ENCODE results near the gene PAX7.

PAX7 gene

DNA sequence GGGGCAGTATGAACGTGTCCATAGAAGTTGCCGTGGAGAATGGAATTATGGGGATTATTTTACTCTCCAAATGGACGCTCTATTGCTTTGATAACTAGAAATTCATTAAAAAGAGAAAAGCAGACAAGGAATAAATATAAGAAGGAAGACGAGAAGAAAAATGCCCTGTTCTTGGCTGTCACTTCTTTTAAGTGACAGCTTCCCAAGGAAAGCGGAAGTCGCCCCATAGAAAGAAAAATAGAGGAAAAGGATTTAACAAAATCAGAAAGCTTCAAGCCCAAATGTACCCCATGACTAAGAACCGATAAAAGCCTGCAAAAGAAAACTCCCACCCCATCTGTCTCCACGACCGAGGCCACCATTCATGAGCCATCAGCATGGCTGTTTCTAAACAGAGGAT is 143.1 kb downstream of the PAX7 start:
- no peak overlapping the region for H3K4me3 ChIP-seq (ENCODE audit: low read depth, low read length)
- DNase-seq (ENCODE audit: low read depth), result no peak

DNA sequence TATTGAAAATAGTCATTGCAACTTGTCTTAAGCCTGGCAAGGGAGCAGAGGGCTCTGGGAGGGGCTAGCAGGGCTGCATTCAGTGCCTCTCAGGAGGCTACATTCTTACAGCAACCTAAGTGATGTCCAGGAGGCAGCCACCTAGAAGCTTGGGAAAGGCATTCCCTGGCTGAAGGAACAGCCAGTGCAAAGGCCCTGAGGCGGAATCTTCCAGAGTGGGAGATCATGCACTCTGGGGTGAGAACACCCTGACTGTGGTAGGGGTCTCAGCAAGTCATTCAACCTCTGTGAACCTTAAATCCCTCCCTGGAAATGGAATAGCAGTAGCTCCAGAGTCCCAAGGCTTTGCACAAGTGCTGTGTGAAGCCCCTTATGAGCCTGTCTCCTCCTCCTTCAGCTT is 144.7 kb downstream of the PAX7 start:
- no peak for DNase-seq (ENCODE audit: low read depth)
- H3K4me3 ChIP-seq (ENCODE audit: low read depth, low read length), result no peak overlapping the region

DNA sequence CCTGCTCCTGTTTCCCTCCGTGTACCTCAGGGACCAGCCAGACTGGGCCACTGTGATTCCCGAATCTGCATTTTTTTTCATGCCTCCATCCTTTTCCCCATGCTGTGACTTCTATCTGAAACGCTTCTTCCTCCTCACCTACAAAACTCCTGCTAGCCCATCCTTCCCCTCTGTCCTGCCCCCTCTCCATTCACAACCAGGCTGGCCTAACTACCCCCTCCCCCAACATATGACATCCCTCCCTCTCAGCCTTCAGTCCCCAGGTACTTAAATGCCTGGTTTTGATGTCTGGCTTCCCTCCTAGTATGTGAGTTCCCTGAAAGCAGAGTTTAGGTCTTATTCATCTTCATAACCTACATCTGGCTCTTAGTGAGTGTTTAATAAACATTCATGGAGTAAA is 146.1 kb downstream of the PAX7 start:
- DNase-seq (ENCODE audit: low read depth), result no peak
- H3K4me3 ChIP-seq (ENCODE audit: low read depth, low read length), result no peak overlapping the region

DNA sequence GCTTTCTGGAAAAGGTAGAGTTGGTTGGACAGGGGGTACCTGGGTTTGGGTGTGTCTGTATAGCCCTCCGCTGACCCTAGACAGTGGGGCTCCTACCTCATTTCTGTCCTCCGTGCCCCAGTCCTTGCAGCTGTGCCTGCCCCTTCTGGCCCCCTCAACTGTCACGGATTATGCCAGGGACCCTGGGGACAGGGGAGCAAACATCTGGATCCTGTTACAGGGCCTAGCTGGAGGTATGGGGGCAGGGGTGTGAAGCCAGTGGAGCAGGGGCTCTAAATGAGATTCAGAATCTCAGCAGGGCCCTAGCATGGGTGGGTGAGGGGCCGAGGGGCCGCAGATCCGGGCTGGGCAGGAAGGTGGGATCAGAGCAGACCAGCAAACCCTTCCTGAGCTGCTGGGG is 147.8 kb downstream of the PAX7 start:
- DNase-seq (ENCODE audit: low read depth), result no peak
- no peak overlapping the region for H3K4me3 ChIP-seq (ENCODE audit: low read depth, low read length)

DNA sequence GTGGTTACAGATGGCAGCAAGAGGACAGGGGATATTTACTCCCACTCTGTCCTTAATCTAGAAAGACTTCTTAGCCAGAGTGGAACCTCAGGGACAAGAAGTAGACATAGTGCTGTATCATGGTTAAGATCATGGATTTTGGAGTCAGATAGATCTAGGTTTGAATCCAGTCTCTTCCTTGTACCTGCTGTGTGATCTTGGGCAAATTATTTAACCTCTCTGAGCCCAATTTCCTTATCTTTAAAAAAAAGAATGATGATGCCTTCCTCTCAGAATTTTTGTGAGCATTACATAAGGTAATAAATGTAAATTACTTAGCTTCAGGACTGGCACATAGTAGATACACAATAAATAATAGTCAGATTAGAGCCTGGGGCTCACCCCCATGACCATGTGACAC is 150.4 kb downstream of the PAX7 start:
- DNase-seq (ENCODE audit: low read depth), result no peak
- H3K4me3 ChIP-seq (ENCODE audit: low read depth, low read length), result no peak overlapping the region

DNA sequence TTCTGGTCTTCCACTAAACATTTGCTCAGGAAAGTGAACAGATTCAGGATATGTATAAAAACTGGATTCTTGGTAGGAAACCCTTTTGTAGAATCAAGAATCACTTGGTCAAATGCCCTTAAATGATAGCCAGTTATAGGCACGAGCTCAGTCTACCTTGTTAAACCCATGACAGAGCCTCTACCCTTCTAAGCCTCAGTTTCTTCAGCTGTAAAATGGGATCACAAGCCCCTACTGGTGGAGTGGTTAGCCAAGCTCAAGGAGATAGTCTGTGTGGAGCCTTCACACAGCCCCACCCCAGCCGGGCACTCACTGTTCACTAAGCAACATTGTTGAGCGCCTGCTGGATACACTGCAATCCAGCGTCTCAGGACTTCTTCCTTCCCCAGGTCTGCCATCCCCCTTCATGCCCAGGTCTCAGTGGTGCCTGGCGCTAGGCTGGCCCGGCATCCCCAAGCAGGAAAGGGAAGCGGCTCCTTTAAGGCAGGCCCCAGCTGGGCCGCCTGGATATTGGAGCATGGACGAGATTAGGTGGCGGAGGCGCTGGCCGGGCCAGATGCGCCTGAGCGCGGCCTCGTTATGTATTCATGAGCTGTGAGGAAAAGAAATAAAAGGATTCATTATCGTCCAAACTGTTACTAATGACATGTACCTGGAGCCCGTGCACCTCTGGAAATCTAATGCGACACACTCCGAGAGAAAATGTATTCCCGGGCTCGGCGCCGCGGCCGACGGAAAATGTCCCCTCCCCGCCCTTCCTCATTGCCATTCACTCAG is 153.2 kb downstream of the PAX7 start:
- no peak for DNase-seq (ENCODE audit: low read depth)
- H3K4me3 ChIP-seq (ENCODE audit: low read depth, low read length), result no peak overlapping the region

DNA sequence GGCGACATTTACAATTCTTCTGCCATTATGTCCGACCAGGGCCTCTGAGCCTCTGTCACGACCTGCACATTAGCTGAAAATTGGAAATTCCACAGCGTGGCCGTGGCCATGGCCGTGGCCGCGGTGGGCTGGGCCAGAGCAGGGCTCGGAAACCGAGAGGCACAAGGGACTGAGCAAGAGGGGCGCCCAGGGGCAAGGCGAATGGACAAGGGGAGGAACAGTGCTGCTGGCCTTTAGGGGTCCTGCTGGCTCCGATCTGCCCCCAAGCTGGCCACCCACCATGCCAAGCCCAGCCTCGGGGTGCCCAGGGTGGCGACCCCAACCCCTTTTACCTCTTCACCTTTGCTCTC is 153.8 kb downstream of the PAX7 start:
- DNase-seq (ENCODE audit: low read depth), result no peak
- H3K4me3 ChIP-seq (ENCODE audit: low read depth, low read length), result no peak overlapping the region

DNA sequence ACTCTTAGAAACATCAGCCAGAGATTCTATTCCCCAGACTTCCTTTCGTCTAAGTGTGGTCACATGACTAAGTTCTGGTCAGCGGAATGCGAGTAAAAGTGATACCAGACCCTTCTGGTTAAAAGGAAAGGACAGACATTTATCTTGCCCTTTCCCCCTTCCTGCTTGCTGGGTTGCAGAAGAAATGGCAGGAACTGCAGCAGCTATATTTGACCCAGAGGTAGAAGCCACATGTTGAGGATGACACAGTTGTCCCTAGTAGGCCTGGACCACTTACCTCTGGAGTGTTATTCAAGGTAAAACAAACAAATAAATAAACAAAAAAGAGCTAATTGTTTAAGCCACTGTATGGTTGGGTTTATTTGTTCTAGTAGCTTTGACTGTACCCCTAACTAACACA is 155.5 kb downstream of the PAX7 start:
- H3K4me3 ChIP-seq (ENCODE audit: low read depth, low read length), result no peak overlapping the region
- DNase-seq (ENCODE audit: low read depth), result no peak

DNA sequence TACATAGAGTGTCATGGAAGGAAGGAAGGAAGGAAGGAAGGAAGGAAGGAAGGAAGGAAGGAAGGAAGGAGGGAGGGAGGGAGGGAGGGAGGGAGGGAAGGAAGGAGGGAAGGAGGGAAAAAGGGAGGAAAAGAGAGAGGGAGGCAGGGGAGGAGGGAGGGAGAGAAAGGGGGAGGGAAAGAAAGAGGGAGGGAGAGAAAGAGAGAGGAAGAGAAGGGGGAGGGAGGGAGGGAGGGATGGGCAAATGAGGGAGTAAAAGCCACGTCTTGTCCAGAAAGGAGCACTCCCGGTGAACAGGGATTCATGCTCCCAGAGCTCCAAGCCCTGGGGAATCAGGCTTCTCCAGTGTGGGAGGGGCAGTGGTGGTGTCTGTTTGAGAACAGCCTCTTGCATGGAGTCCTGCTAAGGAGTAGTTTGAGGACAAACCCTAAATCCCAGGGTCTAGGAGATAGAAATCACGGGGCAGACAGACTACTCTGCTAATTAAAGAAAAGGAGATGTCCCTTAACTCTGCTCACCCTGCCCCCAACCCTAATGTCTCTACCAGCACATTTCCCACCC is 157.3 kb downstream of the PAX7 start:
- no peak overlapping the region for H3K4me3 ChIP-seq (ENCODE audit: low read depth, low read length)
- no peak for DNase-seq (ENCODE audit: low read depth)

DNA sequence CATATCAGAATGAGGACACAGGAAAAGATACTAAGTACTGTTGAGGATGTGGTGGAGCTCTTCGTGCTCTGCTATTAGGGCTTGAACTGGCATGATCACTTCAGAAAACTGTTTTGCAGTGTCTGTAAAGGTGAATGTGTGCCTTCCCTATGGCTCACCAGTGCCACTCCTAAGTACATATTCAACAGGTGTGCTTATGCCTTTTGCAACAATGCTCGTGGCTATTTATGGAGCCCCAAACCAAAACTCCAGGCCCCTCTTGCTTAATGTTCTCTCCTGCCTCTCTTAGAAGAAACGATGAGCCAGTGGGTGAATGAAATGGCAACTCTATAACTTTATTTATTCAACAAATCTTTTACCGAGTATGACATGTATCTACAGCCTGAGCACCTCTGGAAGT is 158.6 kb downstream of the PAX7 start:
- DNase-seq (ENCODE audit: low read depth), result no peak

DNA sequence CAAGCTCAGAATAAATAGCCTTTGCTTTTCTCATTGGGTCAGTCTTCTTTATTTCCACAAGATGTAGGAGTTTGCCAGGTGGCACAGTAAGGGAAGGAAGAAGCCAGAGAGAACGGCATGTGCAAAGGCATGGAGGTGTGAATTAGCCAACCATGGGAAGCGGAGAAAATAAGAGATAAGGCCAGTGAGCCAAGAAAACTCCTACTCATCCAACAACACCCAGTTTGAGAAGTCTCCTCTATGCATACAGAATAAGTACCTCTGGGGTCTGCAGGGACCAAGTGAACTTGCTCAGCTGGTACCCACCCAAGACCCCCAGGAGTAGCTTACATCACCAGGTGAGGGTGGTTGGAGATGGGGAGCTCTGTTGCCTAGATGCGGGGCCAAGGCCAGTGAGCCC is 162.1 kb downstream of the PAX7 start:
- H3K4me3 ChIP-seq (ENCODE audit: low read depth, low read length), result no peak overlapping the region
- no peak for DNase-seq (ENCODE audit: low read depth)

More for the DNA sequence above, 158.6 kb downstream of the PAX7 start:
- H3K4me3 ChIP-seq (ENCODE audit: low read depth, low read length), result no peak overlapping the region

DNA sequence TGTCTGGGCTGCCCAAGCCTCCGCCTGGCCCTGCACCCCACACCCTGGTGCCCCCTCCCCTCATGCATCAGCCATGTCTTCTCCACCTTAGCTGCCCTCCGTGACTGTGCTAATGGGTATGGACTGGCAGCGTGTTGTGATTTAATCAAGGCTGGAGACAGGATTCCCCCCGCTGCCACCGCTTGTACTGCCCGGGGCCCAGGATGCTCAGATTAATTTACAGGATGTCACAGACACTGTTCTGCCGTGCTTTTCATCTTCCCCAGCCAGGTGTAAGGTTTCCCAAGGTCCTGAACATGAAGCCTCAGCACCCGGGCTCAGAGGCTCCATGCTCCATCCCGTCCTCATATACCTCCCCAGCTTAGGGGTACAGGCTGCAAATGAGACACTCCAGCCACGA is 162.5 kb downstream of the PAX7 start:
- H3K4me3 ChIP-seq (ENCODE audit: low read depth, low read length), result no peak overlapping the region
- no peak for DNase-seq (ENCODE audit: low read depth)

DNA sequence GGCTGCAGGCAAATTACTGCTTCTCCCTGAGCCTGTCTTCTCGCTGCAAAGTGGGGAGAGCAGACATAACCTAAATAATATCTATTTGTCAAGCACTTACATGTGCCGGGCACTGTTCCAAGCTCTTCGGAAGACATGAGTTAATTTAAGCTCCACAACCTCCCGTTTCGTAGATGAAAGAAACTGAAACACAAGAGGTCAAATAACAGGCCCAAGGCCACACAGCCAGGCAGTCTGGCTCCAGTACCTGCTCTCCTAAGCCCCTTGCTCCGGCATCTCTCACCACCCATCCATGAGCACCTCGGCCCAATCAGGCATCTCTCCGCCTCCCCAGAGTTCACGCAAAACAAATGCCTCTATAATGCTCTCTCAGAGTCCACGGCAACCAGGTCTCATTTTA is 163.4 kb downstream of the PAX7 start:
- DNase-seq (ENCODE audit: low read depth), result no peak
- no peak overlapping the region for H3K4me3 ChIP-seq (ENCODE audit: low read depth, low read length)

DNA sequence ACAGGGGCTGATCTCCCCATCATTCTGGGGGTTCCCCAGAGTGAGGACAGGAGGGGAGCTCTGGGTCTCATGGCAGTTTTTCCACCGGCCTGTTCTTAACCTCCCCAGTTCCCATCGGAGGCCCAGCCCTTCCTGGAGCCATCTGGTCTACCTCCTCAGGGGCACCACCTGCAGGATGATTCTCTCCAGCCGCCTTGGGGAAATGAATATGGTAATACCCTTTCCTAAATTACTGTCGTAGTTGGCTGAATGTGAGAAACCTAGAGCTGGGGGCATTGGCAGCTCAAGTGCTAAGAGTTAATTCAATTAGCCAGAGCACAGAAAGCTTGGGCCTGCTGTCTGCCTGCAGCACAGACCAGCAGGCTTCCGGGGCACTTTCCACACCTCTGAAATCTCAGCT is 163.9 kb downstream of the PAX7 start:
- DNase-seq (ENCODE audit: low read depth), result no peak
- no peak overlapping the region for H3K4me3 ChIP-seq (ENCODE audit: low read depth, low read length)

DNA sequence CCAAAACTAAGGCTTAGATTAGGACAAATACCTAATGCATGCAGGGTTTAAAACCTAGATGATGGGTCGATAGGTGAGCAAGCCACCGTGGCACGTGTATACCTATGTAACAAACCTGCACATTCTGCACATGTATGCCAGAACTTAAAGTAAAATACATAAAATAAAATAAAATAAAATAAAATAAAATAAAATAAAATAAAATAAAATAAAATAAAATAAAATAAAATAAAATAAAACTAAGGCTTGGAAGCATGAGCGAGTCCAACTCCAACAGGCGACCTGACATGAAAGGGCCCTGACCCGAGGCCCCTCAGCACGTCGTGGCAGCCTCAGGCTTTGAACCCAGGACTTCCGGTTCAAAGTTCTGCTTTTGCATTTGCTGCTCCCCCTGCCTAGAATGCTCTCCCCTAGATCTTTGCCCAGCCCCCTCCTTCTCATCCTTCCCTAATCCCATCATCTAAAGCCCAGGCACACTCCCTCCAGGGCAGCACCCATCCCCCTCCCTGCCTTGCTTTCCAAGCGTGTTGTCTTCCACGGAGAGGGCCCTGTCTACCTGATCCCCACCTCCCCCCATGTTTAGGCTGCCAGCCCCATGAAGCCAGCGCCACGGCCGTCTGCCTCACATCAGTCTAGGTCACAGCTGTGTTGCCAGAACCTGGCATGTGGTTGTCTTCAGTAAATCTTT is 164.5 kb downstream of the PAX7 start:
- no peak for DNase-seq (ENCODE audit: low read depth)
- H3K4me3 ChIP-seq (ENCODE audit: low read depth, low read length), result no peak overlapping the region

DNA sequence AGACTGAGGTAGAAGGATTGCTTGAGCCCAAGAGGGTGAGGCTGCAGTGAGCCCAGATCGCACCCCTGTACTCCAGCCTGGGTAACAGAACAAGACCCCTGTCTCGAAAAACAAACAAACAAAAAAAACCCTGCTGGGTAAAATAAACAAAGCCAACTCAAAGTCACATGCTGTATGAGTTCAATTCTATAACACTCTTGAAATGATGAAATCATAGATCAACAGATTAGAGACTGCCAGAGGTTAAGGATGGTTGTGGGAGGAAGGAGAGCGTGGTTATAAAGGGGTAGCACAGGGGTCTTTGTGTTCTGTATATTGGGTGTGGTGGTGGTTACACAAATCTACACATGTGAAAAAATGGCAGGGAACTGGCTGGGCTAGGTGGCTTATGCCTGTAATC is 166.3 kb downstream of the PAX7 start:
- no peak overlapping the region for H3K4me3 ChIP-seq (ENCODE audit: low read depth, low read length)
- no peak for DNase-seq (ENCODE audit: low read depth)

All from skeletal muscle cell (primary cell).